GM15510 (cell line): ENCODE measurements around the gene EPGN.

ENCODE experiments used
- POLR2A ChIP-seq: IDR thresholded peaks from 3 replicates; pipeline ENCODE4 v1.6.1; 2011; ENCODE audit warnings: borderline replicate concordance; ENCODE audit not compliant: insufficient read length; ENCODE audit errors: extremely low read depth

EPGN gene

DNA sequence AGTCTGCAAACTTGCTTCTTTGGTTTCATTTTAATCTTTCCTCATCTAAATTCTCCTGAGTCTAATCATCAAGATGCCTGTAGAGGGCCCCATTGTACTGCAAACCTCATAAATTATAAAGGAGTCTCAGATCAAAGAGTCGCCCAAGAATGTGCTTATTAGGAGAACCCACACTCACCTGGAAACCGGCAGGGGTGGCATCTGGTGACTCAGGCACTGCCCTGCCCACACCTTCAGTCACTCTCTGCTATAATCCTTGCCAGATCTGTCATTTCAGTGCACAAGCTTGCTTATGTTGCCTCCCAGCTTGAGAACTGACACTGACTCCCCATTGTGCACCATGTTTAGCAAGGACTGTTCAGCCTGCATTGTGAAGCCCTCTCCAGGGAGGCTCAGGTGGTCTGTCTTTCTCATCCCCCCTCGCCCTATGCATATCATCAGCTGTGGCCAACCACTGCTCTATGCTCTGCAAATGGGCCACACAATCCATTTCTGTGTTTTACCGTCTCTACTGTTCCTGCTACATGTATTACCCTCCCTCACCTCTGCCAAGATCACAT lies 12.4 kb downstream of the EPGN start:
- TF ChIP-seq POLR2A = no peak

- TF ChIP-seq POLR2A = no peak
Observed at GRCh38 chr4:74322301-74322700, 14.0 kb downstream of the EPGN start.

DNA sequence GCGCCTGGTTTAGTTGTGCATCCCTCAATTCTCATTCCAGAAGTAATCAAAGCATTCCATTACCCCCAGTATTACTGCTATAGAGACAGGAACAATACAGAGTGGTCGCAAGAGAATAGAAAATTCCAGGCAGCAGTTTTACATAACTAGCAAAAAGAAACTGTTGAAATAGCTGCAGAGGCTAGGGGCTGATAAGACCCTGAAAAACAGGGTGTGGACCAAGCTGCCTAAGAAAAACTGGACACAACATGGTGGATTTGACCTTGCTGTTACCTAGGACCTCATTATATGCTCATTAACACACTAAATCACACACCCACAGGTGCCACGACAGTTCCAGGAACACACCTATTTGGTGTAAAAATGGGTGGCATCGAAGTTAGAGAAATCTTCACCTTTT lies 15.4 kb downstream of the EPGN start:
- no peak for TF ChIP-seq POLR2A

- TF ChIP-seq POLR2A = no peak
Observed at GRCh38 chr4:74324262-74324661, 16.0 kb downstream of the EPGN start.

- TF ChIP-seq POLR2A = no peak
Observed at GRCh38 chr4:74325886-74326285, 17.6 kb downstream of the EPGN start.

GRCh38 chr4:74327762-74328161 lies 19.5 kb downstream of the EPGN start:
- no peak for TF ChIP-seq POLR2A

GRCh38 chr4:74328501-74328900 lies 20.2 kb downstream of the EPGN start:
- TF ChIP-seq POLR2A = no peak

DNA sequence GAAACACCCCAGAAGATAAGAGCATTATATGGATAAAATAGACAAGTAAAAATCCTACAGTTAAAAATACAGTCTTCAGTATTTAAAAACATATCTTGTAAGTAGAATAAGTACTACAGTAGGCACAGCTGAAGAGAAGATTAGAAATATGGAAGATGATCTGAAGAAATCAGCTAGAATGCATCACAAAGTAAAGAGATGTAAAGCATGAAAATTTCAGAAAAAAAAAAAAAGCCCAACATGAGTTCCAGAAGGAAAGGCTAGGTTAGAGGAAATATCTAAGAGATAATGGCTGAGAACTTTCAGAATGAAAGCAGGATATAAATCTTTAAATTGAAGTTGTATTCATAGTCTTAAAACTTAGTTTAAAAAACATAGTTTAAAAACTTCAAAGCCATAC lies 21.0 kb downstream of the EPGN start:
- TF ChIP-seq POLR2A = no peak

DNA sequence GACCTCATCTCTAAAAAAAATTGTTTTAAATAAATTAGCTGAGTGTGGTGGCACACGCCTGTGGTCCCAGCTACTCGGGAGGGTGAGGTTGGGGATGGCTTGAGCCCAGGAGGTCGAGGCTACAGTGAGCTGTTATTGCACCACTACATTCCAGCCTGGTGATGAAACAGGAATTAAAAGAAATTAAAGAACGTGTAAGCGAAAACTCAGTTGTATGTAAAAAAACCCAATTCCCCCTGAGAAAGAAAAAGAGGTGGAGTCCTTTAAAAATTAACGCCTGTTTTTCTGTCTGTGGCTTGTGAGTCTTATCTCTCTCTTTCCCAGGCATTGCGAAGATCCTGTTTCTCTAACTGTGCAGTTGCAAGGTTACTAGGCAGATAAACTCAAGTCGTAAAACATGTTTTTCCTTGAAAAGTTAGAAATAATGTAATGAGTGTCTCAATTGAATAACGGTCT lies 22.1 kb downstream of the EPGN start:
- no peak for TF ChIP-seq POLR2A

DNA sequence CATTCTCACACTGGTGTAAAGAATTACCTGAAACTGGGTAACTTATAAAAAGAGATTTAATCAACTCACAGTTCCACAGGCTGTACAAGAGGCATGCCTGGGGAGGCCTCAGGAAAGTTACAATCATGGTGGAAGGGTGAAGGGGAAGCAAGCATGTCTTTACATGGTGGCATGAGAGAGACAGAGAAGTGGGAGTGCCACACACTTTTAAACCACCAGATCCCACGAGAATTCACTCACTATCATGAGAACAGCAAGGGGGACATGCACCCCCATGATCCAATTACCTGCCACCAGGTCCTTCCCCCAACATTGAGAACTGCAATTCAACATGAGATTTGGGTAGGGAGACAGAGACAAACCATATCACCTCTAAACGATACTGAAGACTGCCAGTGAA lies 23.0 kb downstream of the EPGN start:
- no peak for TF ChIP-seq POLR2A

DNA sequence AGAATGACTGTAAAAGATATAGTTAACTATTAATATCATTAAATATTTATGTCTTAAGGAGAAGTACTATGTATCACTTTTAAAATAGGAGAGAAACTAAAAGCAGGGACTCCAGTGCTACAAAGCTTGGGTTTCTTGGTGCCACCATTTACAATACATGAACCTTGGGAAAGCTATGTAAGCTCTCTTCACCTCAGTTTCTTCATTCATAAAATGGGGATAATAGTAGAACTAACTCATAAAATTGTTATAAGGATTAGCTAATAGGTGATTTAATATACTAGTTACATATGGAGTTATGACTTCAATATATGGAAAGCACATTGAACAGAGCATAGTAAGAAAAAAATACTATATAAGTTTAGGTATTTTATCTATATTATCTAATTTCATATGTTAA lies 23.7 kb downstream of the EPGN start:
- no peak for TF ChIP-seq POLR2A

DNA sequence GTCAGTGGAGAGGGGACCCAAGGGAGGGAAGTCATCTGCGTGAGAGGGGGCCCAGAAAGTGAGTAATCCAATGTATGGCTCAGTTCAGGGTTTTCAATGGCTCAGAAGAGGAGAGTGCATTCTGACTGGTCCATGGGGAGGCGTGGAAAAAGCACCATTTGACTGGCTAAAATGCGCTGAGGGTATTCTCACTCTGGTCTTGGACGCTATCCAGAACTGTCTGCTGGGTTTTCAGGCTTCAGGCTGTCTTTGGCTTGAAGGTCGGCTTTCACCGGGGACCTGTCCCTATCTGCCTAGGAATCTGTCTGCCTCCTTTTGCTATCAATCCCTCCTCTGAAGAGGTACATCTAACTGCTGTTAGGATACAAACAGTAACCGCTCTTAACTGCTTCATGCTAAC lies 26.4 kb downstream of the EPGN start:
- TF ChIP-seq POLR2A = no peak

DNA sequence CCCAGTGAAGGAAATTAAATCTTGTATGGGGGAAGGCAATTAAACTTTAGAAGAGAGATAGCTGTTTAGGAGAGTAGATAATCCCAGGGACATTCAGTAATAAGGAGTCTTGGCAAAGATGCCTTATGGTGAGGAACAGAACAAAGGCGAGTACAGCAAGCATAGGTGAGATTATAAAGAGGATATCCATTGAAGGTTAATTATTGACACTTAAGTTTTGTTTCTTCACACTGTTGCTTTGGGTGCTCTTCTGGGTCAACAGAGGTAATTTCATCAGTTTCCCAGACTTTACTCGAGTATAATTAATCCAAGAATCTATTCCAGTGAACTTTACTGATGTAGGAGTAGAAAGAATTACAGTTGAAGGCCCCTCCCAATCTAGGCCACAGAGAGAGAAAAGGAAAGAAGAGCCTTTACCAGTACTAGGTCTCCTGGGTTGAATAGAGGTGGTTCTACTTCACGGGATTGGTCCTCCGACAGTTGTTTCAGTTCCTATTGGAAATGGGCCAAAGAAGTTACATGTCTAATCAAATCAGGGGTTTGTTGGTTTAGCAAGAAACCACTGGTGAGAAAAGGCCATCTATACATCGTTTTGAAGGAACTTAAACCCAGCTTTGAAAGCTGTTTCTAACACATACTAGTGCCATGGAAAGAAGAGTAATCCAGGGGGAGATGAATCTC lies 27.2 kb downstream of the EPGN start:
- TF ChIP-seq POLR2A = no peak

GRCh38 chr4:74338792-74339333 lies 30.6 kb downstream of the EPGN start:
- TF ChIP-seq POLR2A = no peak

GRCh38 chr4:74339501-74339900 lies 31.2 kb downstream of the EPGN start:
- TF ChIP-seq POLR2A = no peak

GRCh38 chr4:74344031-74344430 lies 35.8 kb downstream of the EPGN start:
- TF ChIP-seq POLR2A = no peak
